Caco-2 (cell line): ENCODE data around the gene DYTN. TPM values are rescaled to one million over a fixed set of nuclear protein-coding genes. Genes with fewer than 3 reads are reported as not detected.

Experiments
- BruUV-seq: library from RNA; stranded (reverse); fragments of 400-500 nt; replicated peaks from 2 replicates; lab custom pipeline; 2021; lab: Mats Ljungman, UMichigan
- CTCF ChIA-PET: fragments of 300-600 bp; sonication (Branson Sonifier 250); formaldehyde crosslinking; loops from one replicate; lab custom pipeline; 2022; ENCODE audit warnings: antibody characterized with exemption; lab: Charles Lee
- POLR2A ChIA-PET: fragments of 300-600 bp; sonication (Branson Sonifier 250); formaldehyde crosslinking; loops from one replicate; lab custom pipeline; 2022; ENCODE audit warnings: antibody characterized with exemption; lab: Charles Lee
- DNase-seq, 2 experiments: peaks; one replicate each; pipeline versions ENCODE4 v3.0.0 to v3.0.0-alpha.2; 2020 to 2022
- H3K27me3 ChIP-seq: replicated peaks from 2 replicates; pipeline ENCODE4 v1.6.0; 2011; ENCODE audit warnings: low read length; ENCODE audit not compliant: control insufficient read depth, insufficient read depth
- H3K36me3 ChIP-seq: 2 replicates; pipeline ENCODE4 v1.5.1; 2011; ENCODE audit warnings: low read length; ENCODE audit not compliant: control insufficient read depth, insufficient read depth
- H3K4me1 ChIP-seq: fragments of 250-450 bp; sonication (Bioruptor Pico); 2 replicates; pipeline ENCODE4 v1.5.1; 2020; ENCODE audit warnings: mild to moderate bottlenecking
- H3K4me3 ChIP-seq: 2 replicates; pipeline ENCODE4 v1.5.1; 2011; ENCODE audit warnings: low read depth, mild to moderate bottlenecking, control low read depth, low read length
- H3K9me3 ChIP-seq: fragments of 250-450 bp; sonication (Bioruptor Pico); 2 replicates; pipeline ENCODE4 v1.5.1; 2020; ENCODE audit warnings: mild to moderate bottlenecking, moderate library complexity
- H3K27ac Mint-ChIP-seq: one replicate; pipeline ENCODE4 v1.8.0; 2022; ENCODE audit warnings: mixed read lengths; ENCODE audit not compliant: unreplicated experiment
- H3K27me3 Mint-ChIP-seq: one replicate; pipeline ENCODE4 v1.8.0; 2022; ENCODE audit warnings: mixed read lengths; ENCODE audit not compliant: insufficient read depth, unreplicated experiment
- H3K36me3 Mint-ChIP-seq: one replicate; pipeline ENCODE4 v1.8.0; 2022; ENCODE audit warnings: mild to moderate bottlenecking, mixed read lengths; ENCODE audit not compliant: insufficient read depth, unreplicated experiment
- H3K4me1 Mint-ChIP-seq: one replicate; pipeline ENCODE4 v1.8.0; 2022; ENCODE audit warnings: low read depth, mixed read lengths; ENCODE audit not compliant: unreplicated experiment
- H3K4me3 Mint-ChIP-seq: one replicate; pipeline ENCODE4 v1.8.0; 2022; ENCODE audit warnings: mild to moderate bottlenecking, moderate library complexity, mixed read lengths; ENCODE audit not compliant: unreplicated experiment
- H3K9me3 Mint-ChIP-seq: one replicate; pipeline ENCODE4 v1.8.0; 2022; ENCODE audit warnings: mixed read lengths; ENCODE audit not compliant: unreplicated experiment
- intact Hi-C: fragments of 100-400 bp; cut with micrococcal nuclease; formaldehyde crosslinking; loops from one replicate; pipeline ENCODE4 v1.10.0; 2022; ENCODE audit not compliant: unreplicated experiment
- total RNA-seq: library from RNA; stranded (reverse); gene quantifications from 2 replicates; pipeline ENCODE4 v1.2.3, GENCODE V29; 2022
- TF ChIP-seq, protein P1 (sequence below), 2 experiments: fragments of 200-600 bp in 1 of 2; IDR thresholded peaks; 1 replicate in 1 of 2; 2 replicates in 1 of 2; pipeline versions ENCODE4 v1.5.1 to v1.8.0; 2011 to 2022; ENCODE audit warnings: antibody characterized with exemption in 1 of 2, control low read depth in 1 of 2, inconsistent platforms in 1 of 2, low read depth in 1 of 2, low read length in 1 of 2, mild to moderate bottlenecking in 1 of 2, moderate library complexity in 1 of 2; ENCODE audit not compliant: insufficient read depth in 1 of 2, severe bottlenecking in 1 of 2, unreplicated experiment in 1 of 2

DYTN gene
- total RNA-seq, 1 experiment from 2014 or later = not detected

DNA sequence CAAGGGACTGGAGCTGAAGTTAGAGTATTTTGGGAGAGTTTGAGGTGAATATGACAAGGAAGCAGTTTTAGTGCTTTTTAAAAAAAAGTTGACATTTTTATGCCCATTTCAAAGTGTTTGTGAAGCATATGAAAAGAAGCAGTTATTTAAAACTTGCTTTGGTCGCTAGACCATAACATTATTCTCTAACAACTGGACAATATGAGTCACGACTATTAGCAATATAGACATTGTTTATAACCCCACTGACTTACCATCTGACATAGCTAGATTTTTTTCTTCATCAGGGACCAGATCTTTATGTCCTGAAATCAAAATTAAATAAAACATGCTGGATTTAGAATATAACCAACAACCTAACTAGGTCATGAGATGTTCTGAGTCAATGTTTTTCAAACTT lies 22.6 kb upstream of the DYTN start:
- H3K4me3 Mint-ChIP-seq = no peak overlapping the region
- intact Hi-C loops = no loop called here
- H3K36me3 ChIP-seq = no peaks in the 10 kb centered on the region
- no peak overlapping the region for H3K27ac Mint-ChIP-seq
- H3K4me3 ChIP-seq = no peak overlapping the region
- H3K4me1 ChIP-seq = no peaks in the 10 kb centered on the region
- no peaks in the 10 kb centered on the region for H3K9me3 ChIP-seq
- DNase-seq = no peak
- ChIA-PET POLR2A (no interaction called here), CTCF (no interaction called here)
- no TSS peak for BruUV-seq
- H3K36me3 Mint-ChIP-seq = no peaks in the 10 kb centered on the region
- no peaks in the 10 kb centered on the region for H3K4me1 Mint-ChIP-seq
- TF ChIP-seq, protein P1, sequence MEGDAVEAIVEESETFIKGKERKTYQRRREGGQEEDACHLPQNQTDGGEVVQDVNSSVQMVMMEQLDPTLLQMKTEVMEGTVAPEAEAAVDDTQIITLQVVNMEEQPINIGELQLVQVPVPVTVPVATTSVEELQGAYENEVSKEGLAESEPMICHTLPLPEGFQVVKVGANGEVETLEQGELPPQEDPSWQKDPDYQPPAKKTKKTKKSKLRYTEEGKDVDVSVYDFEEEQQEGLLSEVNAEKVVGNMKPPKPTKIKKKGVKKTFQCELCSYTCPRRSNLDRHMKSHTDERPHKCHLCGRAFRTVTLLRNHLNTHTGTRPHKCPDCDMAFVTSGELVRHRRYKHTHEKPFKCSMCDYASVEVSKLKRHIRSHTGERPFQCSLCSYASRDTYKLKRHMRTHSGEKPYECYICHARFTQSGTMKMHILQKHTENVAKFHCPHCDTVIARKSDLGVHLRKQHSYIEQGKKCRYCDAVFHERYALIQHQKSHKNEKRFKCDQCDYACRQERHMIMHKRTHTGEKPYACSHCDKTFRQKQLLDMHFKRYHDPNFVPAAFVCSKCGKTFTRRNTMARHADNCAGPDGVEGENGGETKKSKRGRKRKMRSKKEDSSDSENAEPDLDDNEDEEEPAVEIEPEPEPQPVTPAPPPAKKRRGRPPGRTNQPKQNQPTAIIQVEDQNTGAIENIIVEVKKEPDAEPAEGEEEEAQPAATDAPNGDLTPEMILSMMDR (IDR thresholded peaks at IDR 0.05; ENCODE audit: insufficient read depth in 1 of 2, low read depth in 1 of 2, low read length in 1 of 2, severe bottlenecking in 1 of 2, unreplicated experiment in 1 of 2) = no peak
- H3K9me3 Mint-ChIP-seq = no peaks in the 10 kb centered on the region
- H3K27me3 ChIP-seq = no peaks in the 10 kb centered on the region; the same call in 1 of the 2 replicates
- H3K27me3 Mint-ChIP-seq = peaks cover 19% of the 10 kb centered on the region

DNA sequence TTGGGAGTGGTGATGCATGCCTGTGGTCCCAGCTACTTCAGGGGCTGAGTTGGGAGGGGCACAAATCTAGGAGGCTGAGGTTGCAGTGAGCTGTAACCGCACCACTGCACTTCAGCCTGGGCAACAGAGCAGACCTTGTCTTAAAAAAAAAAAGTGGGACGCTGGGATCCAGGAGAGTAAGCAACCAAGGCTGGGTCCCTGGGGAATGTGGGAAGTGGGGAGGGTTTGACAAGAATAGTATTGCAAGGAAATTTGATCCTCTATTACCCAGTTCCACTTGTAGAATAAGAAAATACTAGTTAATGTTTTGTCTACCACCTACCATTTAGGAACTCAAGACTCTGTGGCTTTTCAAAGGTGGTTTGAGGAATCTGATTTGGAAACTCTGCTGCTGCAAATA lies 21.1 kb upstream of the DYTN start:
- TF ChIP-seq, protein P1 (IDR thresholded peaks at IDR 0.05; ENCODE audit: insufficient read depth in 1 of 2, low read depth in 1 of 2, low read length in 1 of 2, severe bottlenecking in 1 of 2, unreplicated experiment in 1 of 2) = no peak
- Mint-ChIP-seq H3K27me3 (peaks cover 19% of the 10 kb centered on the region), H3K4me1 (no peaks in the 10 kb centered on the region), H3K9me3 (no peaks in the 10 kb centered on the region), H3K36me3 (no peaks in the 10 kb centered on the region), H3K27ac (no peak overlapping the region), H3K4me3 (no peak overlapping the region)
- Histone ChIP-seq H3K4me3 (no peak overlapping the region), H3K27me3 (no peaks in the 10 kb centered on the region; the same call in 1 of the 2 replicates), H3K9me3 (no peaks in the 10 kb centered on the region), H3K36me3 (no peaks in the 10 kb centered on the region), H3K4me1 (no peaks in the 10 kb centered on the region)
- intact Hi-C loops = no loop called here
- DNase-seq = no peak
- POLR2A ChIA-PET = no interaction called here
- CTCF ChIA-PET = no interaction called here
- no TSS peak for BruUV-seq

DNA sequence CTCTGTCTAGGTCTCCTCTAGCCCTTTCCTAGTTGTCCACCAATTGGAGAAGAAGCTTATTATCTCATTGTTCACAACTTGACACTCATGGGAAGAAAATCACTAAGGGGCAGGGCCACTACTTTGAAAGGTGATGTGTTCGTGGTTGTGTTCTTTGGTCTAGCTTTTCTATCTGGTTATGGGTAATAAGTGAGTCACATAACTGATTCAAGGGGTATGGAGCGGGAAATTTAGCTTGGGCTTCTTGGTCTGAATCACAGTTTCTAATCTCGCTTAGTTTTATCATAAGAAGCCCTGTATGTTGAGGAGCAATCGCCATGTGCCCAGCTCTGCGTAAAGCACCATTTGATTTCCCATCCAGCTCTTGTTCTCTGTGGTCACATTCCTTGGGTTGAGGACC lies 18.7 kb upstream of the DYTN start:
- TF ChIP-seq, protein P1 (IDR thresholded peaks at IDR 0.05; ENCODE audit: insufficient read depth in 1 of 2, low read depth in 1 of 2, low read length in 1 of 2, severe bottlenecking in 1 of 2, unreplicated experiment in 1 of 2) = no peak
- CTCF ChIA-PET = no interaction called here
- H3K27ac Mint-ChIP-seq = no peak overlapping the region
- H3K27me3 Mint-ChIP-seq = peaks cover 15% of the 10 kb centered on the region
- BruUV-seq = no TSS peak
- intact Hi-C loops = no loop called here
- Histone ChIP-seq H3K4me3 (no peak overlapping the region), H3K4me1 (no peaks in the 10 kb centered on the region), H3K36me3 (no peaks in the 10 kb centered on the region), H3K9me3 (no peaks in the 10 kb centered on the region), H3K27me3 (no peaks in the 10 kb centered on the region)
- H3K36me3 Mint-ChIP-seq = no peaks in the 10 kb centered on the region
- POLR2A ChIA-PET = no interaction called here
- H3K4me1 Mint-ChIP-seq = no peaks in the 10 kb centered on the region
- no peak overlapping the region for H3K4me3 Mint-ChIP-seq
- no peaks in the 10 kb centered on the region for H3K9me3 Mint-ChIP-seq
- DNase-seq = no peak
